ENCODE results near the gene ALS2. TPM values are rescaled to one million over a fixed set of nuclear protein-coding genes. Genes with fewer than 3 reads are reported as not detected.
A peak's percentile ranks its signal among the peaks of the same experiment; 100 is the strongest.

ALS2 gene
- total and polyA plus RNA-seq, 2 of the 8 experiments (the other 6 are each of a cell fraction or from before 2014, with no cell fraction given) = 12.1 to 34.5 TPM

DNA sequence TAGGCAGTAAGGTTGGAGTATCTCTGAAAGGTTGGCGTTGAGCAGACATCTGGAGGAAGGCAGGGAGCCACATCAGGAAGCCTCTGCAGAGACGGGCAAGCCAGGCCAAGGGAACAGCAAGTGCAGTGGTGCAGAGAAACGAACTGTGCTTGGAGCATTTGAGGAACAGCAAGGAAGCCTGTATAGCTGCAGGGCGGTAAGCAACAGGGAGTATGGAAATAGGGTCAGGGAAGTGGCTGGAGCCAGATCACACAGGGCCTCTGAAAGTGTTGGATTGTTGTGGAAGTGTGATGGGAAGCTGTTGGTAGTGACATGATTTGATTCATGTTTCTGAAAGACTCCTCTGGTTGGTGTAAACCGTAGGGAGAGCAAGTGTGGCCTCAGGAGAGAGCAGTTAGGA, 124.0 kb downstream of the ALS2 start:
- no peak overlapping the region for H2BK120ac ChIP-seq (replicated peaks; ENCODE audit: low read depth, low read length)
- H3K27ac ChIP-seq (ENCODE audit: low read depth, low read length) = no peak overlapping the region
- no peak overlapping the region for H4K5ac ChIP-seq (ENCODE audit: insufficient read length, low read depth, low read length)
- H2BK15ac ChIP-seq (ENCODE audit: low read length) = no peak overlapping the region
- no peak overlapping the region for H3K56ac ChIP-seq (replicated peaks; ENCODE audit: insufficient read length, low read depth, low read length)
- H3K9ac ChIP-seq (replicated peaks in 1 of 4; ENCODE audit: extremely low read depth in 1 of 4, low read depth in 3 of 4, low read length in 3 of 4) = no peak overlapping the region
- no peak overlapping the region for H4K8ac ChIP-seq (ENCODE audit: extremely low read depth, insufficient read depth, low read length)
- no peak overlapping the region for H3K4ac ChIP-seq (replicated peaks; ENCODE audit: insufficient read length, low read depth, low read length)
- H3K23ac ChIP-seq (ENCODE audit: insufficient read length) = no peak overlapping the region
- ChIA-PET CTCF (ENCODE audit: partially characterized antibody) (interaction anchor here (0.6 to 2.0 kb wide), 3 partner anchors 11 to 61 kb away, joined by 4 to 6 read pairs (median 4); no protein-coding TSS in a partner anchor), POLR2A (ENCODE audit: partially characterized antibody) (interaction anchor here (1.1 to 1.6 kb wide), 2 partner anchors 14 to 115 kb away, joined by 3 to 5 read pairs; partner anchors contain the start of gene TMEM237)
- FAIRE-seq (no peak), DNase-seq (ENCODE audit: low read depth in 1 of 2, low spot score in 2 of 2) (no peak)
- 82% methylated on average over 5 of the region's 5 CpGs; no CpG with 5 or more reads in 1 of the 2 experiments for WGBS, 2 experiments (ENCODE audit: extremely low coverage in 1 of 2, insufficient coverage in 1 of 2, insufficient read length in 1 of 2, insufficient replicate concordance in 2 of 2, low coverage in 1 of 2, low lambda C conversion rate in 2 of 2, missing lambda C conversion rate in 1 of 2)
- TF ChIP-seq RAD21 (IDR thresholded peaks at IDR 0.05 in 1 of 2, conservative IDR thresholded peaks at IDR 0.05 in 1 of 2; ENCODE audit: low read depth in 2 of 2, low read length in 2 of 2) (no peak), RFX5 (IDR thresholded peaks at IDR 0.05; ENCODE audit: borderline replicate concordance, low read depth, low read length) (no peak), KDM1A (IDR thresholded peaks at IDR 0.05; ENCODE audit: borderline replicate concordance, low read length) (no peak), KDM4A (IDR thresholded peaks at IDR 0.05; ENCODE audit: low read depth, low read length, severe bottlenecking) (no peak), BRCA1 (IDR thresholded peaks at IDR 0.05; ENCODE audit: low read depth, low read length) (no peak), CEBPB (IDR thresholded peaks at IDR 0.05; ENCODE audit: low read depth, low read length) (no peak), CBX8 (IDR thresholded peaks at IDR 0.05; ENCODE audit: borderline replicate concordance, low read depth, low read length) (no peak)
- no peak overlapping the region for H3K14ac ChIP-seq (ENCODE audit: insufficient read length)
- no peak overlapping the region for H3K4me3 ChIP-seq (ENCODE audit: extremely low read depth in 1 of 4, insufficient read depth in 2 of 4, low read depth in 3 of 4, low read length in 4 of 4)
- H3K4me2 ChIP-seq (ENCODE audit: insufficient read depth in 1 of 2, low read depth in 2 of 2, low read length in 2 of 2) = no peak overlapping the region
- H2AK5ac ChIP-seq (ENCODE audit: low read depth, low read length) = no peak overlapping the region
- no peak overlapping the region for H3K18ac ChIP-seq (ENCODE audit: extremely low read depth, low read length)
- H2AFZ ChIP-seq (ENCODE audit: low read length) = 0 out of 2 replicates have a peak overlapping the region, but pooled peaks have one; percentile 26
- no peaks in the 10 kb centered on the region for H3K79me1 ChIP-seq (ENCODE audit: low read depth, low read length)
- no peaks in the 10 kb centered on the region; a peak in 1 of 7 replicates for H3K4me1 ChIP-seq (replicated peaks in 1 of 4; ENCODE audit: control insufficient read depth in 3 of 4, insufficient read depth in 4 of 4, low read length in 3 of 4)
- H3K36me3 ChIP-seq (ENCODE audit: control insufficient read depth in 2 of 4, insufficient read depth in 4 of 4, low read length in 3 of 4) = no peaks in the 10 kb centered on the region
- H2BK20ac ChIP-seq (ENCODE audit: low read length) = no peak overlapping the region
- H3K23me2 ChIP-seq (ENCODE audit: low read depth, low read length) = no peaks in the 10 kb centered on the region
- H3K27me3 ChIP-seq (replicated peaks in 1 of 4; ENCODE audit: control insufficient read depth in 3 of 4, extremely low read depth in 1 of 4, insufficient read depth in 3 of 4, low read length in 3 of 4) = no peaks in the 10 kb centered on the region
- H3K9me3 ChIP-seq (ENCODE audit: insufficient read depth in 2 of 2, low read depth in 1 of 2, low read length in 1 of 2) = no peaks in the 10 kb centered on the region
- H2BK5ac ChIP-seq (ENCODE audit: low read depth, low read length) = no peak overlapping the region
- no peak overlapping the region for H4K91ac ChIP-seq (replicated peaks; ENCODE audit: insufficient read length, low read length)
- no peak overlapping the region for H2BK12ac ChIP-seq (ENCODE audit: low read depth, low read length)
- H3K79me2 ChIP-seq (ENCODE audit: control insufficient read depth in 1 of 2, insufficient read depth in 2 of 2, low read length in 2 of 2) = no peaks in the 10 kb centered on the region
- H4K20me1 ChIP-seq (replicated peaks in 1 of 2; ENCODE audit: control insufficient read depth in 1 of 2, insufficient read depth in 2 of 2, low read length in 2 of 2) = no peaks in the 10 kb centered on the region

All from H1 (cell line).